Natural killer cell (primary cell): ENCODE data around the gene EMX1. TPM values are rescaled to one million over a fixed set of nuclear protein-coding genes. Genes with fewer than 3 reads are reported as not detected.

Experiments used
- ATAC-seq, 3 donors: fragments of 150-1000 bp in 2 of 3; fragments of 200-7000 bp in 1 of 3; cut with Tn5 transposase; 1 replicate in 1 of 3; 2 replicates in 2 of 3; pipeline ENCODE4 v1.10.0; 2021; ENCODE audit warnings: mild to moderate bottlenecking in 2 of 3, moderate library complexity in 2 of 3
- DNase-seq, 2 donors: peaks; one replicate each; pipeline versions ENCODE4 v3.0.0 to v3.0.0-alpha.2; 2013 to 2021; ENCODE audit warnings: mixed read lengths in 1 of 2
- H3K27ac ChIP-seq: one replicate; pipeline ENCODE4 v1.5.1; 2013; ENCODE audit warnings: mild to moderate bottlenecking, low read length
- H3K27me3 ChIP-seq: one replicate; pipeline ENCODE4 v1.6.1; 2013; ENCODE audit warnings: low read length; ENCODE audit not compliant: control insufficient read depth, insufficient read depth
- H3K36me3 ChIP-seq: one replicate; pipeline ENCODE4 v1.6.1; 2013; ENCODE audit warnings: low read length; ENCODE audit not compliant: control insufficient read depth, insufficient read depth
- H3K4me1 ChIP-seq: one replicate; pipeline ENCODE4 v1.6.1; 2013; ENCODE audit warnings: low read length; ENCODE audit not compliant: control insufficient read depth, insufficient read depth
- H3K4me3 ChIP-seq: one replicate; pipeline ENCODE4 v1.5.1; 2013; ENCODE audit warnings: low read length
- H3K9me3 ChIP-seq: one replicate; pipeline ENCODE4 v1.6.1; 2013; ENCODE audit warnings: low read length; ENCODE audit not compliant: control insufficient read depth, insufficient read depth
- H3K27ac Mint-ChIP-seq, 2 donors: one replicate each; pipeline ENCODE4 v1.8.0; 2022; ENCODE audit warnings: mild to moderate bottlenecking in 2 of 2, mixed read lengths in 2 of 2, moderate library complexity in 1 of 2
- H3K27me3 Mint-ChIP-seq, 2 donors: one replicate each; pipeline ENCODE4 v1.8.0; 2022; ENCODE audit warnings: low read depth in 2 of 2, mixed read lengths in 2 of 2
- H3K36me3 Mint-ChIP-seq: one replicate; pipeline ENCODE4 v1.8.0; 2022; ENCODE audit warnings: mixed read lengths
- H3K4me1 Mint-ChIP-seq, 2 donors: one replicate each; pipeline ENCODE4 v1.8.0; 2022; ENCODE audit warnings: mixed read lengths in 2 of 2
- H3K4me3 Mint-ChIP-seq: one replicate; pipeline ENCODE4 v1.8.0; 2022; ENCODE audit warnings: mild to moderate bottlenecking, moderate library complexity, mixed read lengths
- H3K9me3 Mint-ChIP-seq, 2 donors: one replicate each; pipeline ENCODE4 v1.8.0; 2022; ENCODE audit warnings: mixed read lengths in 2 of 2
- WGBS: methylation state at CpG from one replicate; pipeline ENCODE4 v1.1.7; 2013; ENCODE audit warnings: missing lambda C conversion rate; ENCODE audit not compliant: insufficient coverage; 5-methylcytosine and 5-hydroxymethylcytosine counted together
- intact Hi-C: fragments of 100-400 bp; cut with micrococcal nuclease; formaldehyde crosslinking; loops from one replicate; pipeline ENCODE4 v1.14.2; 2022
- total RNA-seq, 4 donors: library from RNA; stranded (reverse); fragments of 120-200 nt in 1 of 4; gene quantifications; one replicate each; pipeline versions ENCODE4 v1.2.3 to v1.2.4, GENCODE V29; 2013 to 2022
- TF ChIP-seq, protein P1 (sequence below): fragments of 200-600 bp; IDR thresholded peaks from one replicate; pipeline ENCODE4 v1.8.0; 2022; ENCODE audit warnings: antibody characterized with exemption

EMX1 gene
- total RNA-seq, 3 donors from 2014 or later (not counting 1 experiment from before 2014, with no cell fraction given): not detected

DNA sequence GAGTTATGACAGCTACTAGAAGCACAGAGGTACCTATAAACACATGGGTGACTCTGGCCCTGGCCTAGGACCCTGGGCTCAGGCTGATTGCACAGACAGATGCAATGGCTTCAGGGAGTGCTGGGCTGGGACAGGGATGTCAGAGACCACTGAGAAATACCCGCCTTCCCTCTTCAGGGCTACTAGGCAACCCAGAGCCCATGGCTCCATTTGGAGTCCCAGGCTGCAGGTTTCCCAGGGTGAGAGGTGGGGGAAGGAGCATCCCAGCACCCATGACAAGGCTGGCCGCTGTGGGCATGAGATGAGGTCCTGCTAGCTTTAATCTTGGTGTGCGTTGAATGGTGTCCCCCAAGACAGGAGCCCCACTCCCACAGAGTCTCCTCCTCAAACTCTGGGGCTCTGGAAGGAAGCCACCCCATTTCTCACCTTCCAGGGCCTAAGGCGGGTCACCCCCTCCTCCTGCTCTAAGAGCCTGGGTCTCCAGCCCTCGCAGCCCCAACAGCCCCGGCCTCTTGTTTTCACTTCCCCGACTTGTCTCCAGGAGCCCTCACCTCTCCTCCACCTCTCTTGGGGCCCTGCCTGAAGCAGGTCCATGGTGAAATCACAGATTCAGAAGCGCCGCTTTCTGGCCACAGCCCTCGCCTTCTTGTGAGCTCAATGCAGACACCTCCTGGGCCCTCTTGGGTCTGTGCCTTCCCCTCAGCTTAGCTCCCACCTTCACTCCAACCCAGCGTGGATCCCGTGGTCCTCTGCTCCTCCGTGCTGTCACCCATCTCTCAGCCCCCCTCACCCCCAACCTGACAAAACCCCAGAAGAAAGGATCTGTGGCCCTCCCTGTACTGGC lies 41.4 kb downstream of the EMX1 start:
- H3K36me3 ChIP-seq: peaks cover 3% of the 10 kb centered on the region
- no peak overlapping the region for H3K27ac ChIP-seq
- no peaks in the 10 kb centered on the region for H3K27me3 Mint-ChIP-seq
- no peaks in the 10 kb centered on the region for H3K36me3 Mint-ChIP-seq
- no peaks in the 10 kb centered on the region for H3K9me3 Mint-ChIP-seq
- WGBS: 90% methylated on average over 13 of the region's 13 CpGs
- no peak overlapping the region for H3K4me3 ChIP-seq
- no peaks in the 10 kb centered on the region for H3K9me3 ChIP-seq
- no peak overlapping the region for H3K4me3 Mint-ChIP-seq
- ATAC-seq: no peak
- no peaks in the 10 kb centered on the region for H3K27me3 ChIP-seq
- no peak for DNase-seq
- intact Hi-C loops: no loop called here
- peaks cover 45 to 76% of the 10 kb centered on the region in 2 donors for H3K4me1 Mint-ChIP-seq
- peaks cover 33% of the 10 kb centered on the region for H3K4me1 ChIP-seq
- TF ChIP-seq, protein P1, sequence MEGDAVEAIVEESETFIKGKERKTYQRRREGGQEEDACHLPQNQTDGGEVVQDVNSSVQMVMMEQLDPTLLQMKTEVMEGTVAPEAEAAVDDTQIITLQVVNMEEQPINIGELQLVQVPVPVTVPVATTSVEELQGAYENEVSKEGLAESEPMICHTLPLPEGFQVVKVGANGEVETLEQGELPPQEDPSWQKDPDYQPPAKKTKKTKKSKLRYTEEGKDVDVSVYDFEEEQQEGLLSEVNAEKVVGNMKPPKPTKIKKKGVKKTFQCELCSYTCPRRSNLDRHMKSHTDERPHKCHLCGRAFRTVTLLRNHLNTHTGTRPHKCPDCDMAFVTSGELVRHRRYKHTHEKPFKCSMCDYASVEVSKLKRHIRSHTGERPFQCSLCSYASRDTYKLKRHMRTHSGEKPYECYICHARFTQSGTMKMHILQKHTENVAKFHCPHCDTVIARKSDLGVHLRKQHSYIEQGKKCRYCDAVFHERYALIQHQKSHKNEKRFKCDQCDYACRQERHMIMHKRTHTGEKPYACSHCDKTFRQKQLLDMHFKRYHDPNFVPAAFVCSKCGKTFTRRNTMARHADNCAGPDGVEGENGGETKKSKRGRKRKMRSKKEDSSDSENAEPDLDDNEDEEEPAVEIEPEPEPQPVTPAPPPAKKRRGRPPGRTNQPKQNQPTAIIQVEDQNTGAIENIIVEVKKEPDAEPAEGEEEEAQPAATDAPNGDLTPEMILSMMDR: no peak
- peak overlapping the region; percentile 64 to 69 for H3K27ac Mint-ChIP-seq

DNA sequence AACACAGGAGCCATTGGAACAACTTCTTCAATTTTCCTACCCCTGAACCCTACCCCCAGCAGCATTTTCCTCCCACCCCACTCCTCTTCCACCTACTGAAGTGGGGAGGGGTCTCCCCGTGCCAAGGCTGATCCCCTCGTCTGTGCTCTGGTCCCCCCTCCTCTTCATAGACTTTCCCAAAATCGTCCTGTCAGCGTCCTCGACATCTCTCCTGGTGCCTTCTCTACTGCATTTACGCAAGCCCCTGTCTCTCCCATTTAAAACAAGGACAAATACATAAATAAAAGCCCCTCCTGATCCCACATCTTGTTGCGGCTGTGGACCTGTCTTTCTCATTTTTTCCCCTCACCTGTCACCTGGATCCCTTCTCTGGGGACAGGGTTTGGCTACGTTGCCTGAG lies 42.2 kb downstream of the EMX1 start:
- WGBS: 94% methylated on average over 8 of the region's 8 CpGs
- Histone ChIP-seq H3K9me3 (no peaks in the 10 kb centered on the region), H3K4me3 (no peak overlapping the region), H3K27me3 (no peaks in the 10 kb centered on the region), H3K27ac (no peak overlapping the region), H3K36me3 (peaks cover 3% of the 10 kb centered on the region), H3K4me1 (peaks cover 25% of the 10 kb centered on the region)
- Mint-ChIP-seq H3K36me3 (no peaks in the 10 kb centered on the region), H3K27me3 (no peaks in the 10 kb centered on the region), H3K4me3 (no peak overlapping the region), H3K4me1 (peaks cover 38 to 68% of the 10 kb centered on the region in 2 donors), H3K27ac (peak overlapping the region; percentile 64 to 69), H3K9me3 (no peaks in the 10 kb centered on the region)
- DNase-seq (no peak), ATAC-seq (no peak)
- TF ChIP-seq, protein P1: no peak
- intact Hi-C loops: no loop called here

DNA sequence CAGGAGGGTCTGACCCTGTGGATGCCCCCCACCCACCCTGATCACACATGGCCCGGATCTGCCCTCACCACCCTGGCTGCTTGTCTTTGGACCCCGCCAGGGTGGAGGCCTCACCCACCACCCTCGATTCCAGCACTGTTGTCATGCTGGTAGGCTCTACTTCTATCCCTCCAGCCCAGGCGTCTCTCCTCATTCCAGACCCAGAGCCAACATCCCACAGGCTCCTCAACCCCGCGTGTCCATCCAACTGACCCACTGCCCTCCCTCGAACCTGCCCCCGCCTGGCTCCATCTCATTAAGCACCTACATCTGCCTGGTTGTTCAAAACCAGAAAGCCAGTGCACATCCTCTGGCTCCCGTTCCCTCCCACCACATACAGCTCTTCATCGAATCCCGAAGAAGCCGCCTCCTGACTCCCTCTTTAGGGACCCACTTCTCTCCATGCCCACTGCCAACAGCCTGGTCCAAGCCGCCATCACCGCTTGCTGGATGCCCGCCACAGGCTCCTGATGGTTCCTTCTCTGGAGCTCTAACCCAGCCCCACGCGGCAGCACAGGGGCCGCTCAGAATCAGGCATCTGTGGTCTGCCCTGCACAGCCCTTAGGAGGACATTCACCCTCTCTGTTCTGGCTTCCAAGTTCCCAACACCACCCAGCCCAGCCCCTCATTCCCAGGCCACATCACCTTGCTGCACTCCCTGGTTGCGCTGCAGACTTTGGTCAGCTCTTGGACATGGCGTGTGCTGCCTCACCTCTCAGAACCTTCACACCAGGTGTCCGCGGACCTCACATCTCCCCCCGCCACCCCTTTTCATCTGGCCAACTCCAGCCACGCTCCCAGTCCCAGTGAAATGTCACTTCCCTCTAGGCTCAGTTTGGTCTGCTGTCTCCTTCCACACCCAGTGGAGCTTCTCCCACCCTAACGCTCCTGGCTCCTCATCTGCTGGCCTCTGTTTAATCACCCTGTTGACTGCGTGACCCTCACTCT lies 43.0 kb downstream of the EMX1 start:
- intact Hi-C loops: no loop called here
- H3K4me3 ChIP-seq: no peak overlapping the region
- H3K27me3 ChIP-seq: no peaks in the 10 kb centered on the region
- Mint-ChIP-seq H3K27me3 (no peaks in the 10 kb centered on the region), H3K36me3 (no peaks in the 10 kb centered on the region), H3K4me1 (peaks cover 30 to 61% of the 10 kb centered on the region in 2 donors), H3K4me3 (no peak overlapping the region), H3K9me3 (no peaks in the 10 kb centered on the region), H3K27ac (peak overlapping the region; percentile 64 to 69)
- TF ChIP-seq, protein P1: no peak
- H3K27ac ChIP-seq: no peak overlapping the region
- peaks cover 17% of the 10 kb centered on the region for H3K4me1 ChIP-seq
- 96% methylated on average over 26 of the region's 26 CpGs for WGBS
- no peak for DNase-seq
- no peaks in the 10 kb centered on the region for H3K9me3 ChIP-seq
- no peak for ATAC-seq
- H3K36me3 ChIP-seq: peaks cover 3% of the 10 kb centered on the region
